Measurements from ENCODE around the gene MEIS2. TPM values are rescaled to one million over a fixed set of nuclear protein-coding genes. Genes with fewer than 3 reads are reported as not detected.

MEIS2 gene
- total RNA-seq, 1 experiment from 2014 or later, result 4.2 TPM

DNA sequence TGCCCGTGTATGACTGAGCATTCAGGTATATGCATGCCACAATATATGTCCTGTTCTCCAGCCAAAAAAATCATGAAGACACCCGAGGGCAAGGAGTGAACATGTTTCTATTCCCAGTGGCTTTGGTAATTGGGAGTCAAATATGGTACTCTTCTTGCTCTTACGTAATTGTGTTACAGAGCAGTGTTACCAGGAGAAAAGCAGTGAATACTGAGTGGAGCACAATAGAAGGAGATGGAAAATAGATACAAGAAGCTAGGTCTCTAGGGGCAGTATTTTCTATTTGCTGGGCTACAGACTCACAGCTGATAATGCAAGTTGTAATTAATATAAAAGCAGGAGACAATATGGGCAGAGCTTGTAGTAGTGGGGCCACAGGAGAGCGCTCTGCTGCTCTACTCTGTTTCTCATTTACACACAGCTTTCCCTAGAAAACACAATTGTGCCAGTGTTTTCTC, 13.2 kb downstream of the MEIS2 start:
- H3K4me3 ChIP-seq, result no peak overlapping the region
- H3K9me3 ChIP-seq (replicated peaks), result no peaks in the 10 kb centered on the region
- no peaks in the 10 kb centered on the region for H3K27me3 ChIP-seq (replicated peaks)
- H3K27ac ChIP-seq, result no peak overlapping the region
- H3K36me3 ChIP-seq, result peaks cover 4% of the 10 kb centered on the region
- no peaks in the 10 kb centered on the region for H3K4me1 ChIP-seq (replicated peaks)
- DNase-seq (ENCODE audit: low read depth in 1 of 2, low spot score in 2 of 2), result no peak

DNA sequence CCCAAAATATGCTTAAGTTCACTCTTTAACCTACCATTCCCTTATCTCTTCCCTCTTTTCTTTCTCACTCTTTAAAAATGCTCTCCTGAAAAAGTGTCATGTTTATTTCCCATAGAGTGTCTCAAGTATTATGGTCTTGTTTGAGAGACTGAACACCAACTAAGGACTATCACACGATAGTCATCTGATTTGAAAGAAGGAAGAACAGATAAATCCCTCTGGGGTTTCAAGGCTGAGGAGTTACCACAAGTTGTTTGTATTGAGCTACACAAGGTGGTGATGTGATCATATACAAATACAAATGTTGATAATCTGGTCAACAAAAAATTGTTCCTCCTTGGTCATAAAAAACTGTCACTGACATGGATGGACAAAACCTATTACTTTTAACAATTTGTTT, 13.8 kb downstream of the MEIS2 start:
- Histone ChIP-seq H3K4me1 (replicated peaks) (no peaks in the 10 kb centered on the region), H3K27me3 (replicated peaks) (no peaks in the 10 kb centered on the region), H3K36me3 (peaks cover 4% of the 10 kb centered on the region), H3K9me3 (replicated peaks) (no peaks in the 10 kb centered on the region), H3K4me3 (no peak overlapping the region), H3K27ac (no peak overlapping the region)
- DNase-seq (ENCODE audit: low read depth in 1 of 2, low spot score in 2 of 2), result no peak

DNA sequence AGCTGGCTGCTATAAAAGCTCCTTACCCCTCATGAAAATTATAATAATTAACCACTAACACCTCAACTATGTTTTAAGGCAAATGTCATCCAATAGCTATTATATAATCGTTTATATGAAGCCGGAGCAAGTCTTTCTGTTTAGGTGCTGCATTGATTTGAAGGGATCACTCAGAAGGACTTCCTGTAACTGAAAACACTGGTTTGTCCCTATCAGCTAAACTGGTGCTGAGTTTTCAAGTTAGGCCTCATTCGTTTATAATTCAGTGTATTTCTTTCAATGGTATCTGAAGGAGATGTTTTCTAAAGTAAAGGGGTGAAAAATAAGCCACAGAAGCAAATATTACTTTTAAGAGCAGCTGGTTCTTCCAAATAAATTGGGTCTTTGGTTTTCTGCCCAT, 14.2 kb downstream of the MEIS2 start:
- no peak for DNase-seq (ENCODE audit: low read depth in 1 of 2, low spot score in 2 of 2)
- Histone ChIP-seq H3K27ac (no peak overlapping the region), H3K27me3 (replicated peaks) (no peaks in the 10 kb centered on the region), H3K4me1 (replicated peaks) (no peaks in the 10 kb centered on the region), H3K4me3 (no peak overlapping the region), H3K9me3 (replicated peaks) (no peaks in the 10 kb centered on the region), H3K36me3 (peaks cover 4% of the 10 kb centered on the region)

DNA sequence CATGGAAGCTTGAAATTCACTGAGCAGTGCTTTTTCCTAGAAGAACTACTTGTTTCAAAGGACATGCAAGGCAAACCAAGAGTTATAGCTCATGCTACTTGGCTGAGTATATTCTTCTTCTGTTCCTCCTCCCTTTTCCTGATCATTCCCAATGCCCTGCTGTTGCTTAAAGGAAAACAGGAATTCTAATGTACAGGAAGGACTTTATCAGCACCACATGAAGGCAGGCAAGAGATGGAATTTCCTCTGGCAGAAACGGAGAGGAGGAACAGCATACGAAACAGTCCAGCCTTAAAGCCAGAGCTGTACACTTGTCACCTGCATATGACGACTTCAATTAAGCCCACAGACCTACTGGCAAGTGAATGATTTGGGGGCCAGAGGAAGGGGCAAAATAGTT, 15.7 kb downstream of the MEIS2 start:
- H3K27me3 ChIP-seq (replicated peaks), result no peaks in the 10 kb centered on the region
- no peaks in the 10 kb centered on the region for H3K9me3 ChIP-seq (replicated peaks)
- H3K4me1 ChIP-seq (replicated peaks), result no peaks in the 10 kb centered on the region
- no peak overlapping the region for H3K27ac ChIP-seq
- DNase-seq (ENCODE audit: low read depth in 1 of 2, low spot score in 2 of 2), result no peak
- H3K36me3 ChIP-seq, result peaks cover 4% of the 10 kb centered on the region
- H3K4me3 ChIP-seq, result no peak overlapping the region

DNA sequence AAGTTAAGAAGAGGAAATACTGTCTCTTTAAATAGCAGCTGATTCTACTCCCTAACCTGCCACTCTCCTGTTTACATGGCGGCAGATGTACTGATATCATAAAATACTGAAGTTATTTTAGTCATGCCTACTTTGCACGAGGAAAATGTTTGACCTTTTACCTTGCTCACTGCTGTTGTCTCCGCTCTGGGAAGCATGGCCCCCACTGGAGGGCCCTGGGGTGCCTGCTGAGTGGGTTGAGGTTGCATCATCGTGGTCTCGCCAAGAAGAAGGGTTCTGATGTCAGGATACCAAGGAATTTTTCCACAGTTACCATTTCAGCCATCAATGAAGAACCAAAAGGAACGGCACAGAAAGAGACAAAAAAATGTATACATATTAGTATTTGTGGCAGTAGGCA, 16.7 kb downstream of the MEIS2 start:
- no peak for DNase-seq (ENCODE audit: low read depth in 1 of 2, low spot score in 2 of 2)
- Histone ChIP-seq H3K4me3 (no peak overlapping the region), H3K27me3 (replicated peaks) (no peaks in the 10 kb centered on the region), H3K4me1 (replicated peaks) (no peaks in the 10 kb centered on the region), H3K9me3 (replicated peaks) (no peaks in the 10 kb centered on the region), H3K27ac (no peak overlapping the region), H3K36me3 (peaks cover 4% of the 10 kb centered on the region)

DNA sequence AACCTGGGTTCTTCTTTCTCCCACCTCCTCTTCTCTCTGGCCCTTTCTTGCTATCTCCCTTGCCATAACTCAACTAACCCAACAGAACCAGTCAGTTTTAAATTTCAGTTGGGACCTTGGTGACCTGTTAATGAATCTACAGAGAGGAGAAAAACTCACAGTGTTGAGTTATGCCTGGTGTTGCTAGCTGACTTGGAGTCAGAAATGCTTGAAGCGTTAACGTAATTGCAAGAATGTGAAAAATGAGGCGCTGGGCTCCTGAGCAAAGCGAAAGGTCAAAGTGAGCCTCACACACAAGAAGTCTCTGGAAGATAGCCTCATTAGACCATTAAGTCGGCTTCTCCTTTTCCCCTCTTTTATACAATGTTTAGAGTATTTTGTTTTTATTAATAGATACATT, 18.4 kb downstream of the MEIS2 start:
- no peaks in the 10 kb centered on the region for H3K27me3 ChIP-seq (replicated peaks)
- H3K4me1 ChIP-seq (replicated peaks), result no peaks in the 10 kb centered on the region
- H3K4me3 ChIP-seq, result no peak overlapping the region
- no peaks in the 10 kb centered on the region for H3K9me3 ChIP-seq (replicated peaks)
- no peak for DNase-seq (ENCODE audit: low read depth in 1 of 2, low spot score in 2 of 2)
- H3K36me3 ChIP-seq, result peaks cover 4% of the 10 kb centered on the region
- H3K27ac ChIP-seq, result no peak overlapping the region

DNA sequence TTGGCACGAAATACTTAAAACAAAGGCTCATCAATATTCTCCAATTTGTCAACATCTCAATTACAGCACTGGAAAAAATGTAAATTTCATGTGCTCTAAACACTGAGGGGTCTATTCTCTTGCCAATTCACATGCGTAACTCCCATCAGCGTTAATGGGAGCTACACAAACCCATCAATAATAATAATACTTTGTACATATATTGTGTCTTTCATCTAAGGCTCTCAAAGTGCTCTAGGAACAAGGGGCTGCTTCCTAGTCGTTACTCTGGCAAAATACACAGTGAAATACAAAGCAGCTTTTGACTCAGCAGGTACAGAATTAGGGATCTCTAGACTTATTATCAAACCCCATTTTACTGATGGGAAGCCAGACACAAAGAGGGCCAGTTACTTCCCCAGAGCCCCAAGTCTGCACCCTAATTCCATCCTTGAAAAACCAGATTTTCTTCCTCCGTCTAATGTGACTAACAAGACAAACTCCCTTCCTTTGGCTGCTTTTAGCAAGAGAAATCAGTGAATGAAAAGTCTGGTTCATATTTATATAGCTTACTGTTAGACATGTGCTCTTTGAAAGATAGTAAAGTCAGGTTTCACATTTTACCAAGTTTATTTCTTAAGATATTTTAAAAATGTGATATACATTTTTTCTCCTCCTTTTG, 20.0 kb downstream of the MEIS2 start:
- no peaks in the 10 kb centered on the region for H3K9me3 ChIP-seq (replicated peaks)
- H3K27ac ChIP-seq, result no peak overlapping the region
- H3K4me3 ChIP-seq, result no peak overlapping the region
- H3K4me1 ChIP-seq (replicated peaks), result no peaks in the 10 kb centered on the region
- no peak for DNase-seq (ENCODE audit: low read depth in 1 of 2, low spot score in 2 of 2)
- H3K27me3 ChIP-seq (replicated peaks), result no peaks in the 10 kb centered on the region
- peaks cover 4% of the 10 kb centered on the region for H3K36me3 ChIP-seq

DNA sequence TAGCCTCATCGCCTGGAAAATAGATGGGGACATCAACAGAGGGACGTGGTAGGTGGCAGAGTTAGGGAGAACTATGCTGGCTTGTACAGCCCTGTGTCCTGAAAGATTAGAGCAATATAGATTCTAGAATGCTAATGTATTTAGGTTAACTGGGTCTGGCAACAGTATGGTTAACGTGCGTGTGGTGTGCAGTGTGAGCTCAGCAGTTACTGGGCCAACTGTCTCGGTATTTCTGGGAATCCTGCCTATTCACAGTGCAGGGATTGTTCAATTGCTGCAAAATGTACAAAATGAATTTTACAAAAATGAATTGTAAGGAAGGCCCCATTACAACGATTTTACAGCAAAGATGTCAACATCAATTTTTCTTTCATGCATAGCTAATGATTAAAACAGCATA, 20.6 kb downstream of the MEIS2 start:
- no peak overlapping the region for H3K27ac ChIP-seq
- H3K27me3 ChIP-seq (replicated peaks), result no peaks in the 10 kb centered on the region
- H3K36me3 ChIP-seq, result peaks cover 4% of the 10 kb centered on the region
- no peak for DNase-seq (ENCODE audit: low read depth in 1 of 2, low spot score in 2 of 2)
- H3K4me3 ChIP-seq, result no peak overlapping the region
- H3K4me1 ChIP-seq (replicated peaks), result no peaks in the 10 kb centered on the region
- H3K9me3 ChIP-seq (replicated peaks), result no peaks in the 10 kb centered on the region

DNA sequence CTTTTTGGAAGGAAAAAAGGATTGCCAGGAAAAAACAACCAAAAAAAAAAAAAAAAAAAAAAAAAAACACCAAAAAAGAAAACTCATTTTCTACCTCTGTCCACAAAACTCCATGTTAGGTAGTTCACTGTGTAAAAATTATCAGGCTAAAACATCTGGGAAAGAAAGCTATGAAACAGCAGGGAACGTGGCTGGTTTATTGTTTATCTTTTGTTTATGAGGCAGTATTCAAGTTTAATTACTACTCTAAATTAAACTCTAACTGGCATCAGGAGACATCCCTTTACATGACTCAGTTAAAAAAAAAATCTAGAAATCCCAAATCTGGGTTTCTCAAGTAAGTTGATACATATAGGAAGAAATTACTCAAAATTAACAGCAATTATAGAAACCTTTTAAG, 21.8 kb downstream of the MEIS2 start:
- Histone ChIP-seq H3K27ac (no peak overlapping the region), H3K4me3 (no peak overlapping the region), H3K4me1 (replicated peaks) (no peaks in the 10 kb centered on the region), H3K9me3 (replicated peaks) (no peaks in the 10 kb centered on the region), H3K36me3 (peaks cover 4% of the 10 kb centered on the region), H3K27me3 (replicated peaks) (no peaks in the 10 kb centered on the region)
- DNase-seq (ENCODE audit: low read depth in 1 of 2, low spot score in 2 of 2), result no peak

DNA sequence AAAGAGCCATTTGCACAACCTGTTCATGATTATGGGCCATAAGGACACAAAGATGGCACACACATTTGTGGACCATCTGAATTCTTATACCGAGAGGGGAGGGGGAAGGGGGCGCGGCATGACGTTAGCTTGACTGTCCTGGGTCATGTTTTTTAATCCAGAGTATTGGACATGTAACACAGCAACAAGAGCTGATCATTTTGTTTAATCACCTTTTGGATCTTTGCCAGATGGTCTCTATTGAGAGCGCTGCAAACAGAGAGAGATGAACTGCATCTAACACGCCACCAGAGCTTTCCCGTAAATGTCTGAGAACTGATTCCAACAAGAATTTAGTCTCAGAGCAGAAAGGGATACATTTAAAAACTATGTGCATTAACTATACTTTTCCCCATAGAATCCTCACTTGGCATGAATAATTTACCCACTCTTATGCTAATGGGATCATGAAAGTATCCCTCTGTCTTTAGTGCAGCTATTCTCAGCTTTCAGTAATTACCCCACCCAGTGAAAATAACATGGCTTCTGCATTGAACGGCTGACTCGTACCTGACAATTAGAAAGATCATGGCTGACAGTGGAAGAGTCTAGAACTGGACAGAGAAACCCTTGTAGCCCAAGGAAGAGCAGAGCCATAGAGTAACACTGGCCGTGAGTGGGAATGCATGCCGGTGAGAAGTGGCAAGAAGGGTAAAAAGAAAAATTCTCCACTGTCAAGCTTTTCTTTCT, 22.6 kb downstream of the MEIS2 start:
- H3K4me1 ChIP-seq (replicated peaks), result no peaks in the 10 kb centered on the region
- H3K36me3 ChIP-seq, result peaks cover 4% of the 10 kb centered on the region
- no peak overlapping the region for H3K27ac ChIP-seq
- H3K4me3 ChIP-seq, result no peak overlapping the region
- no peaks in the 10 kb centered on the region for H3K9me3 ChIP-seq (replicated peaks)
- DNase-seq (ENCODE audit: low read depth in 1 of 2, low spot score in 2 of 2), result no peak
- no peaks in the 10 kb centered on the region for H3K27me3 ChIP-seq (replicated peaks)

DNA sequence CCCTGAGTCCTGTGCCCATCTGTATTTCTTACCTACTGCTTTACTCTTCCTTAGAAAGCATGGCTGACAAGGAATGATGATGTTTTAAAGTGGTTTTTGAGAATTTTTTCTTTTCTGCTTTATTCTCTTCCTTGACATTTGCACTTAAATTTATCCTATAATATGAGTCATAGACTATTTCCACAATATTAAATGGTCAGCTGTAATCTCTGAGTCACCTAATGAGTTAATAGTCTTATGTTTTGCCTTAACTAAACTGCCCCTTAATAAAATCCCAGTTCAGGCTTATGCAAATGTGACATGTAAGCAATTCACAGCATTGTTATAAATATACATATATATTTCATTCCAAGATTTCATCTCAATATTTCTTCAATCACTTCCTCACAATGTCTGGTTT, 23.8 kb downstream of the MEIS2 start:
- Histone ChIP-seq H3K27me3 (replicated peaks) (no peaks in the 10 kb centered on the region), H3K9me3 (replicated peaks) (no peaks in the 10 kb centered on the region), H3K4me3 (no peak overlapping the region), H3K36me3 (no peaks in the 10 kb centered on the region; the same call in none of the 2 replicates), H3K27ac (no peak overlapping the region), H3K4me1 (replicated peaks) (no peaks in the 10 kb centered on the region)
- DNase-seq (ENCODE audit: low read depth in 1 of 2, low spot score in 2 of 2), result no peak

DNA sequence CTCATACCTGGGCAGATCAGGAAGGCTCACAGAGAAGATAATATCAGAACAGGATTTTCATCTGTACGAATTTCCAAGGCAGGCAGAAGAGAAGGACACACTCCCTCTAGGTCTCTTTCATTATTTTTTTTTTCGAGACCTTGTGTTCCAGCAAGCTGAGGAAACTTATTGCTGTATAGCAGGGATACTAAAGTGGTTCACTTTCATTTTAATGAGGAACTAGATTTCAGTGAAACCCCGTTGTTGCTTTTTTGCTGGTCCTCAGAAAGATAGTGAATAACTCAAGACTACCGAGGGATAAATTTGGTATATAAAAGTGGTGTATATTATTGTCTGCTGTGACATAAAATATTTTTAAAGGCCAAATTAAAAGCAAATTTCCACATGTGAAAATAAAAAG, 24.6 kb downstream of the MEIS2 start:
- H3K36me3 ChIP-seq, result no peaks in the 10 kb centered on the region; the same call in 1 of the 2 replicates
- H3K4me1 ChIP-seq (replicated peaks), result no peaks in the 10 kb centered on the region
- H3K4me3 ChIP-seq, result no peak overlapping the region
- no peaks in the 10 kb centered on the region for H3K27me3 ChIP-seq (replicated peaks)
- no peak overlapping the region for H3K27ac ChIP-seq
- no peaks in the 10 kb centered on the region for H3K9me3 ChIP-seq (replicated peaks)
- no peak for DNase-seq (ENCODE audit: low read depth in 1 of 2, low spot score in 2 of 2)

DNA sequence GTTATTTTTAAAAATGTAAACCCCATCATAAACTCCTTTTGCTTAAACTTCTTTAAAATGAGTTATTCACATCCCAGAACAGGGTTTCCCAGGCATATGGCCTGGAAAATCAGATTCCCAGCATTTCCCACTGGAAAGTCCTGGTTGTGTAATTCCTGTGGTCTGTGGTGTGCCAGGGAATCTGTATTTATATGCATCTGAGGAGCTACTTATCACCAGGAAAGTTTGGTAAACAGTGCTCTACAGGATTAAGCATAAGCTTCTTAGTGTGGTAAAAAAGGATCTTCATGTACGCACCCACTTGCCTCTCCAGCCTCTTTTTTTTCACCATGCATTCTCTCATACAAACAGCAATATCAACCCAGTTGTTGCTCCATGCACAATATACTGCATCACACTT, 28.2 kb downstream of the MEIS2 start:
- no peaks in the 10 kb centered on the region for H3K36me3 ChIP-seq
- no peaks in the 10 kb centered on the region for H3K27me3 ChIP-seq (replicated peaks)
- DNase-seq (ENCODE audit: low read depth in 1 of 2, low spot score in 2 of 2), result no peak
- H3K4me1 ChIP-seq (replicated peaks), result no peaks in the 10 kb centered on the region
- no peak overlapping the region for H3K4me3 ChIP-seq
- H3K9me3 ChIP-seq (replicated peaks), result no peaks in the 10 kb centered on the region
- no peak overlapping the region for H3K27ac ChIP-seq

DNA sequence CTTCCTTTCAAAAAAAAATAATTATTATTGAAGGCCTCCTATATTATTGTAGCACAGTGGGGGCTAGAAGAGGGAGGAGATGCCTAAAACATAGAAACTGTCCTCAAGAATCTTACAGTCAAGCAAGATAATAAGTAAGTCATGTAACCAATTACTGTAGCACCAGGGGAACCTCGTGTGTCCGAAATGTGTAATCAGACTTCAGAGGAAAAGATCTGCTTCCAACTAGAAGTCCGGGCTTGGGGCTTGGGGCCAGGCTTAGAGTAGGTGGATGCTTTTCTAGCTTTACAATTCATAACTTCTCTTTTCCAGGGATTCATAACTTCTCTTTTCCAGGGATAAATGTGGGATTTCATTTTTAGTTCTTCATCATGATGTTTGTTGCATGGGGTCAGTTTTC, 29.2 kb downstream of the MEIS2 start:
- no peaks in the 10 kb centered on the region for H3K27me3 ChIP-seq (replicated peaks)
- DNase-seq (ENCODE audit: low read depth in 1 of 2, low spot score in 2 of 2), result no peak
- H3K27ac ChIP-seq, result no peak overlapping the region
- H3K4me3 ChIP-seq, result no peak overlapping the region
- H3K36me3 ChIP-seq, result no peaks in the 10 kb centered on the region
- H3K9me3 ChIP-seq (replicated peaks), result no peaks in the 10 kb centered on the region
- no peaks in the 10 kb centered on the region for H3K4me1 ChIP-seq (replicated peaks)
